Stimulated activated CD4-positive, alpha-beta T cell treated with anti-CD3 and anti-CD28 coated beads, Interleukin-15, amount 100 ng/mL, for 24 hours (primary cell): ENCODE results near the gene CCSER1.
"Not testable (repeated sequence)": the region's sequence is repeated elsewhere in the genome, so short reads cannot be mapped to it uniquely, and the experiment has no call there.

Source experiments
- DNase-seq: peaks from one replicate; pipeline ENCODE4 v3.0.0-alpha.2; 2020

The CCSER1 gene

GRCh38 chr4:90317785-90318184 is 190.6 kb downstream of the CCSER1 start:
- DNase-seq = no peak

- no peak for DNase-seq
These were observed 191.0 kb downstream of the CCSER1 start for GRCh38 chr4:90318193-90318592.

GRCh38 chr4:90328558-90328957 is 201.4 kb downstream of the CCSER1 start:
- no peak for DNase-seq

GRCh38 chr4:90330546-90330945 is 203.4 kb downstream of the CCSER1 start:
- DNase-seq = no peak

GRCh38 chr4:90345549-90346215 is 218.5 kb downstream of the CCSER1 start:
- DNase-seq = no peak

GRCh38 chr4:90349636-90350035 is 222.4 kb downstream of the CCSER1 start:
- DNase-seq = no peak

- DNase-seq = no peak
These were observed 230.0 kb downstream of the CCSER1 start for GRCh38 chr4:90357117-90357710.

GRCh38 chr4:90375081-90375480 is 247.9 kb downstream of the CCSER1 start:
- DNase-seq = no peak

- no peak for DNase-seq
These were observed 266.0 kb downstream of the CCSER1 start for GRCh38 chr4:90393215-90393614.

GRCh38 chr4:90403781-90404180 is 276.6 kb downstream of the CCSER1 start:
- DNase-seq = no peak

- not testable (repeated sequence) for DNase-seq
These were observed 280.7 kb downstream of the CCSER1 start for GRCh38 chr4:90407897-90408296.

GRCh38 chr4:90412786-90413185 is 285.6 kb downstream of the CCSER1 start:
- DNase-seq = not testable (repeated sequence)

- DNase-seq = no peak
These were observed 287.9 kb downstream of the CCSER1 start for GRCh38 chr4:90415116-90415515.

- DNase-seq = no peak
These were observed 292.0 kb downstream of the CCSER1 start for GRCh38 chr4:90419124-90419711.

- no peak for DNase-seq
These were observed 294.0 kb downstream of the CCSER1 start for GRCh38 chr4:90421161-90421560.

- DNase-seq = no peak
These were observed 298.7 kb downstream of the CCSER1 start for GRCh38 chr4:90425893-90426292.

- no peak for DNase-seq
These were observed 311.3 kb downstream of the CCSER1 start for GRCh38 chr4:90438522-90438921.

- no peak for DNase-seq
These were observed 314.6 kb downstream of the CCSER1 start for GRCh38 chr4:90441770-90442169.

GRCh38 chr4:90442619-90443018 is 315.4 kb downstream of the CCSER1 start:
- no peak for DNase-seq

GRCh38 chr4:90443231-90443630 is 316.0 kb downstream of the CCSER1 start:
- no peak for DNase-seq

GRCh38 chr4:90444904-90445303 is 317.7 kb downstream of the CCSER1 start:
- DNase-seq = no peak

GRCh38 chr4:90445380-90445779 is 318.2 kb downstream of the CCSER1 start:
- no peak for DNase-seq

- no peak for DNase-seq
These were observed 322.4 kb downstream of the CCSER1 start for GRCh38 chr4:90449626-90450025.

GRCh38 chr4:90456891-90457290 is 329.7 kb downstream of the CCSER1 start:
- no peak for DNase-seq

- DNase-seq = no peak
These were observed 330.6 kb downstream of the CCSER1 start for GRCh38 chr4:90457817-90458216.
